Vagina (tissue), 2 donors: ENCODE results near the gene CEND1. TPM values are rescaled to one million over a fixed set of nuclear protein-coding genes. Genes with fewer than 3 reads are reported as not detected.

Experiments
- DNase-seq, 2 donors: peaks; one replicate each; pipeline ENCODE4 v3.0.0-alpha.2; 2017; ENCODE audit errors: extremely low spot score in 2 of 2
- H3K27ac ChIP-seq: fragments of 200-600 bp; sonication (generic); one replicate; pipeline ENCODE4 v1.5.1; 2019
- H3K27me3 ChIP-seq: fragments of 200-600 bp; sonication (generic); one replicate; pipeline ENCODE4 v1.5.1; 2019
- H3K36me3 ChIP-seq, 2 donors: fragments of 200-600 bp; sonication (generic); one replicate each; pipeline ENCODE4 v1.5.1; 2017 to 2019
- H3K4me1 ChIP-seq: fragments of 200-600 bp; sonication (generic); one replicate; pipeline ENCODE4 v1.5.1; 2019
- H3K4me3 ChIP-seq, 2 donors: fragments of 200-600 bp; sonication (generic); 1 replicate in 1 of 2; 2 replicates in 1 of 2; pipeline ENCODE4 v1.5.1; 2016 to 2019
- H3K9me3 ChIP-seq: fragments of 200-600 bp; sonication (generic); one replicate; pipeline ENCODE4 v1.5.1; 2019
- CTCF ChIP-seq, 3 experiments: fragments of 450-650 bp in 2 of 3; fragments of 200-600 bp in 1 of 3; sonication (generic) in 1 of 3; IDR thresholded peaks; one replicate each; pipeline ENCODE4 v1.5.1; 2017 to 2019; ENCODE audit warnings: antibody characterized with exemption in 3 of 3, mild to moderate bottlenecking in 2 of 3, moderate library complexity in 2 of 3
- POLR2A ChIP-seq, 2 donors: fragments of 450-650 bp; IDR thresholded peaks; one replicate each; pipeline ENCODE4 v1.6.1; 2017; ENCODE audit warnings: antibody characterized with exemption in 2 of 2, mild to moderate bottlenecking in 2 of 2, moderate library complexity in 2 of 2
- POLR2AphosphoS5 ChIP-seq, 2 donors: sonication (generic); formaldehyde crosslinking; IDR thresholded peaks; one replicate each; pipeline ENCODE4 v1.9.0; 2017; ENCODE audit warnings: antibody characterized with exemption in 2 of 2, mild to moderate bottlenecking in 2 of 2, low read depth in 1 of 2; ENCODE audit not compliant: insufficient read depth in 1 of 2
- intact Hi-C: fragments of 100-400 bp; cut with DNase I; formaldehyde crosslinking; loops from one replicate; pipeline ENCODE4 v1.15.1; 2023
- total RNA-seq: library from RNA; depleted of rRNA; stranded (reverse); fragments of >200 nt; gene quantifications from one replicate; pipeline ENCODE4 v1.2.3, GENCODE V29; 2016

CEND1 gene
- total RNA-seq, 1 donor from 2014 or later = 1.7 TPM

- Histone ChIP-seq H3K36me3 (no peaks in the 10 kb centered on the region), H3K4me3 (no peak overlapping the region), H3K9me3 (no peaks in the 10 kb centered on the region), H3K27ac (no peak overlapping the region), H3K27me3 (no peaks in the 10 kb centered on the region), H3K4me1 (peaks cover 20% of the 10 kb centered on the region)
- intact Hi-C loops = no loop called here
- no peak for DNase-seq
- no peak for TF ChIP-seq POLR2A (IDR thresholded peaks at IDR 0.05)
- no peak for TF ChIP-seq CTCF (IDR thresholded peaks at IDR 0.05)
- no peak for TF ChIP-seq POLR2AphosphoS5 (IDR thresholded peaks at IDR 0.05; ENCODE audit: insufficient read depth in 1 of 2, low read depth in 1 of 2)
These were observed 1.8 kb downstream of the CEND1 start for GRCh38 chr11:788009-788640.

- intact Hi-C loops = no loop called here
These were observed 2.7 kb downstream of the CEND1 start for GRCh38 chr11:787084-787675.

GRCh38 chr11:786235-787083 is 3.4 kb downstream of the CEND1 start:
- DNase-seq = no peak
- TF ChIP-seq POLR2A (IDR thresholded peaks at IDR 0.05) = no peak
- TF ChIP-seq CTCF (IDR thresholded peaks at IDR 0.05) = no peak
- TF ChIP-seq POLR2AphosphoS5 (IDR thresholded peaks at IDR 0.05; ENCODE audit: insufficient read depth in 1 of 2, low read depth in 1 of 2) = no peak
- H3K27me3 ChIP-seq = no peaks in the 10 kb centered on the region
- no peak overlapping the region for H3K27ac ChIP-seq
- H3K9me3 ChIP-seq = no peaks in the 10 kb centered on the region
- H3K4me3 ChIP-seq = no peak overlapping the region
- H3K4me1 ChIP-seq = peaks cover 32% of the 10 kb centered on the region
- no peaks in the 10 kb centered on the region for H3K36me3 ChIP-seq
- intact Hi-C loops = no loop called here

More at GRCh38 chr11:787084-787675, 2.7 kb downstream of the CEND1 start:
- TF ChIP-seq POLR2A (IDR thresholded peaks at IDR 0.05) = no peak
- TF ChIP-seq CTCF (IDR thresholded peaks at IDR 0.05) = no peak
- no peak for TF ChIP-seq POLR2AphosphoS5 (IDR thresholded peaks at IDR 0.05; ENCODE audit: insufficient read depth in 1 of 2, low read depth in 1 of 2)
- no peaks in the 10 kb centered on the region for H3K9me3 ChIP-seq
- peaks cover 30% of the 10 kb centered on the region for H3K4me1 ChIP-seq
- H3K4me3 ChIP-seq = no peak overlapping the region
- no peak for DNase-seq
- H3K27me3 ChIP-seq = no peaks in the 10 kb centered on the region
- no peak overlapping the region for H3K27ac ChIP-seq
- no peaks in the 10 kb centered on the region for H3K36me3 ChIP-seq

GRCh38 chr11:783581-784015 is 6.3 kb downstream of the CEND1 start:
- H3K4me3 ChIP-seq = no peak overlapping the region
- TF ChIP-seq POLR2AphosphoS5 (IDR thresholded peaks at IDR 0.05; ENCODE audit: insufficient read depth in 1 of 2, low read depth in 1 of 2) (peak; percentile 60 to 64), CTCF (IDR thresholded peaks at IDR 0.05) (peak; percentile 17 to 59 (median 21)), POLR2A (IDR thresholded peaks at IDR 0.05) (no peak)

More at GRCh38 chr11:783581-784015, 6.3 kb downstream of the CEND1 start:
- DNase-seq = no peak
- H3K27ac ChIP-seq = peak overlapping the region; percentile 50
- no peaks in the 10 kb centered on the region for H3K9me3 ChIP-seq
- H3K27me3 ChIP-seq = no peaks in the 10 kb centered on the region
- intact Hi-C loops = no loop called here
- peaks cover 22% of the 10 kb centered on the region for H3K4me1 ChIP-seq
- no peaks in the 10 kb centered on the region for H3K36me3 ChIP-seq
